ENCODE measurements around the gene TBC1D22A. TPM values are rescaled to one million over a fixed set of nuclear protein-coding genes. Genes with fewer than 3 reads are reported as not detected.

TBC1D22A gene
- total RNA-seq, 1 experiment from 2014 or later = 18.2 TPM

- Histone ChIP-seq H3K27me3 (no peaks in the 10 kb centered on the region), H3K36me3 (peaks cover 12% of the 10 kb centered on the region), H3K4me3 (no peak overlapping the region), H3K9me3 (no peaks in the 10 kb centered on the region)
- DNase-seq = no peak
Measured at GRCh38 chr22:46794491-46794890, 32.0 kb downstream of the TBC1D22A start.

GRCh38 chr22:46795140-46795539 lies 32.7 kb downstream of the TBC1D22A start:
- no peaks in the 10 kb centered on the region for H3K9me3 ChIP-seq
- DNase-seq = no peak
- no peak overlapping the region for H3K4me3 ChIP-seq
- peaks cover 18% of the 10 kb centered on the region for H3K36me3 ChIP-seq
- H3K27me3 ChIP-seq = no peaks in the 10 kb centered on the region

GRCh38 chr22:46795845-46796565 lies 33.6 kb downstream of the TBC1D22A start:
- no peak for DNase-seq
- Histone ChIP-seq H3K27me3 (no peaks in the 10 kb centered on the region), H3K9me3 (no peaks in the 10 kb centered on the region), H3K4me3 (no peak overlapping the region), H3K36me3 (peaks cover 21% of the 10 kb centered on the region)

DNA sequence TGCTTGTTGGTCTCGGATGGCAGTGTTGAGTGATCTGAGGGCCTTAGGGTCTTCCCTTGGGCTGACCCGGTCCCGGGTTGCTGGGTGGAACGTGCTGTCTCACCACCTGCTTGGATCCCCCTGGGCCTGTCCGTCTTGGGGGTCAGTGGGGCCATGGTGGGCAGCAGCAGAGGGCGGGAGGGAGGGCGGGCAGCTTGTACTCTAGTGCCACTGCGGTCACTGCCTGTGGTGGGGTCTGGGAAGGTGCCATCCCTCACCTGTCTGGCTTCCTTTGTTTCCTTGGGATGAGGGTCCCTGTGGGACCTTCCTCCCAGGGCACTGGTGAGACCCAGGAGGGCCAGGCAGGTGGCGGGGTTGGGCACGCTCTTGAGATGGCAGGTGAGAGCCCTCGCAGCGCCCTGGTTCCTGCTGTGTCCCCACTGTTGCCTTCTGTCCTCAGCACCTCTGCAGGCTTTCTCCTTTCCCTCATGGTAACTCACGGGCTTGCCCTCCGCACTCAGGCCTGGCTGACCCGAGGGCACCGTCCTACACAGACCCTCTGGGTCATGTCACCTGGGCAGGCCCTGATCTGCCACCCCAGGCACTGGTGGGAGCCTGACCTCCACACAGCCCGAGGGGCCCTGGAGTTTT lies 34.2 kb downstream of the TBC1D22A start:
- no peak overlapping the region for H3K4me3 ChIP-seq
- peaks cover 21% of the 10 kb centered on the region for H3K36me3 ChIP-seq
- no peaks in the 10 kb centered on the region for H3K27me3 ChIP-seq
- no peak for DNase-seq
- H3K9me3 ChIP-seq = no peaks in the 10 kb centered on the region

- H3K27me3 ChIP-seq = no peaks in the 10 kb centered on the region
- H3K9me3 ChIP-seq = no peaks in the 10 kb centered on the region
- DNase-seq = no peak
- H3K4me3 ChIP-seq = no peak overlapping the region
- H3K36me3 ChIP-seq = peaks cover 17% of the 10 kb centered on the region
Measured at GRCh38 chr22:46797355-46797754, 34.9 kb downstream of the TBC1D22A start.

- Histone ChIP-seq H3K27me3 (no peaks in the 10 kb centered on the region), H3K36me3 (peaks cover 17% of the 10 kb centered on the region), H3K9me3 (no peaks in the 10 kb centered on the region), H3K4me3 (no peak overlapping the region)
- DNase-seq = no peak
Measured at GRCh38 chr22:46798041-46798365, 35.6 kb downstream of the TBC1D22A start.

DNA sequence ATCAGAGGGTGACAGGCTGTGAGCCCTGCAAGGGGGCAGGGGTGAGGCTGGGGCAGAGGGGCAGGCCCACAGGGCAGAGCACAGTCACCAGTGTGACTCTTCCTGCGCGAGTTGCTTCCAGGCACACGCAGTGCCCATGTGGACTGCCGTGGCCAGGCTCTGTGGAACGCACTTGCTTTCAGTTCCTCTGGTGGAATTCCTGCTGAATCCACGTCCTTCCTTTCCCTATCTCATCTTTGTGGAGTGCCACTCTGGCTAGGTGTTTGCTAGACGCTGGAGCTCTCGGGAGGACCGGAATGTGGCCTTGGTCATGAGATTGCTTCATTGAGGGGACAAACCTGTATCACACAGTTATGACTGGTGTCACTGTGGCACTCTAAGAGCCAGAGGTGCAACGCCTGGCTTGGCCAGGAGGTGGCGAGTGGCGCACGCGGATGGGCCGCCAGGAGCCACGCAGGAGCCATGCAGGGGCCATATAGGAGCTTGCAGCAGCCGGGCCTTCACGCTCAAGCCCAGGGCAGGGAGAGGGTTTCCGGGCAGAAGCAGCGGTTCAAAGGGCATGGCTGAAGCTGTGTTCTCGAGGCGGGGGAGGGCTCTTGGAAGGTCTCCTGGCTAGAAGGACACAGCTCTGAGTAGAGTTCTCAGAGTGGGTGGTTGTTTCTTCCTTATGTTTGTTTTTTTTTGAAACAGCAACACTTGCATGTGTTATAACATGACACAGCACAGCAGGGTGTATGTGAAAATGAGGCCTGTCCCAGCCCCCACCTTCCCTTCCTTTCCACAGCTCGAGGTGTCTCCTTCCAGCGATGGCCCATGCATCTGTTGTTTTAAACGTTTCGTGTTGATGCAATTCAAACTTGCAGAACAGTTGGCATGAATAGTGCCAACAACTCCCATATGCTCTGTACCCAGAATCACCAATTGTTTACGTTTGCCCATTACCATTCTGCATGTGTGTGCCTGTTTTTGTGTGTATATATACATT lies 36.2 kb downstream of the TBC1D22A start:
- peak; percentile 64 for DNase-seq
- H3K27me3 ChIP-seq = no peaks in the 10 kb centered on the region
- H3K36me3 ChIP-seq = peaks cover 17% of the 10 kb centered on the region
- H3K4me3 ChIP-seq = no peak overlapping the region
- no peaks in the 10 kb centered on the region for H3K9me3 ChIP-seq

GRCh38 chr22:46799626-46800025 lies 37.2 kb downstream of the TBC1D22A start:
- H3K4me3 ChIP-seq = no peak overlapping the region
- DNase-seq = no peak
- no peaks in the 10 kb centered on the region for H3K9me3 ChIP-seq

DNA sequence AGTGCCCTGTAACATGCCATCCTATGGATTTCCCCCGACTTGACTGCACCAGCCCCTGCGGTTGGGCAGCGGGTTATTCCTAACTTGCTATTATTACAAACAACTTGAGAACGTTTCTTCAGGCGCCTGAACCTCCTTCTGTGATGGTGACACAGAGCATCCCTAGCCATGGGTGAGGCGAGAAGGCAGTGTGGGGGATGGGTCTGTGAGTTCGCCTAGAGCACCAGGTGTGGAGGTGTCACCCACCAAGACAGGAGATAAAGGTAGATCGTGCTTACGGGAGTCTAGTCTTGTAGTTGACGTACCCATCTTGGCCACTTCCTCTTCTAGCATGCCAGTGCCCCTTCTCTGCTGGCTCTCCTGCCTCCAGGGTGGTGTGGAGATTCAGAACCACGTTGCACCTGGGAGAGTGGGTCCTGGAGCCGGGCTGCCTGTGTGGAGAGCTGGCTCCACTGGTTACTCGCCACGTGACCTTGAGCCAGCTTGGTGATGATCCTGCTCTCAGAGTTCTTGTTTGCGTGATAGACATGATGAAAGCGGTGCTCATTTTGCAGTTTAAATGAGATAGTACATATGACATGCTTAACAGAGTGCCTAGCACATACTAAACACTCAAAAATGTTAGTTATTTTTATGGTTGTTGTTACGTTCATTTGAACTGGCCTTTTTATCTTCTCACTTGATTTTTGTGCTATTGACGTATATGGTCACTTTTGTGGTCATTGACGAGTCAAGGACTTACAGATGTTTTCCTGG lies 37.8 kb downstream of the TBC1D22A start:
- no peaks in the 10 kb centered on the region for H3K9me3 ChIP-seq
- no peak overlapping the region for H3K4me3 ChIP-seq
- peaks cover 17% of the 10 kb centered on the region for H3K36me3 ChIP-seq
- DNase-seq = no peak
- no peaks in the 10 kb centered on the region for H3K27me3 ChIP-seq

More at GRCh38 chr22:46799626-46800025, 37.2 kb downstream of the TBC1D22A start:
- Histone ChIP-seq H3K27me3 (no peaks in the 10 kb centered on the region), H3K36me3 (peaks cover 17% of the 10 kb centered on the region)

- Histone ChIP-seq H3K9me3 (no peaks in the 10 kb centered on the region), H3K27me3 (no peaks in the 10 kb centered on the region), H3K36me3 (peaks cover 17% of the 10 kb centered on the region), H3K4me3 (no peak overlapping the region)
- no peak for DNase-seq
Measured at GRCh38 chr22:46801331-46801811, 38.9 kb downstream of the TBC1D22A start.

- Histone ChIP-seq H3K4me3 (no peak overlapping the region), H3K9me3 (no peaks in the 10 kb centered on the region), H3K36me3 (peaks cover 17% of the 10 kb centered on the region), H3K27me3 (no peaks in the 10 kb centered on the region)
- no peak for DNase-seq
Measured at GRCh38 chr22:46801826-46802607, 39.6 kb downstream of the TBC1D22A start.

GRCh38 chr22:46802608-46803027 lies 40.2 kb downstream of the TBC1D22A start:
- Histone ChIP-seq H3K9me3 (no peaks in the 10 kb centered on the region), H3K36me3 (peaks cover 17% of the 10 kb centered on the region), H3K27me3 (no peaks in the 10 kb centered on the region), H3K4me3 (no peak overlapping the region)
- DNase-seq = no peak

DNA sequence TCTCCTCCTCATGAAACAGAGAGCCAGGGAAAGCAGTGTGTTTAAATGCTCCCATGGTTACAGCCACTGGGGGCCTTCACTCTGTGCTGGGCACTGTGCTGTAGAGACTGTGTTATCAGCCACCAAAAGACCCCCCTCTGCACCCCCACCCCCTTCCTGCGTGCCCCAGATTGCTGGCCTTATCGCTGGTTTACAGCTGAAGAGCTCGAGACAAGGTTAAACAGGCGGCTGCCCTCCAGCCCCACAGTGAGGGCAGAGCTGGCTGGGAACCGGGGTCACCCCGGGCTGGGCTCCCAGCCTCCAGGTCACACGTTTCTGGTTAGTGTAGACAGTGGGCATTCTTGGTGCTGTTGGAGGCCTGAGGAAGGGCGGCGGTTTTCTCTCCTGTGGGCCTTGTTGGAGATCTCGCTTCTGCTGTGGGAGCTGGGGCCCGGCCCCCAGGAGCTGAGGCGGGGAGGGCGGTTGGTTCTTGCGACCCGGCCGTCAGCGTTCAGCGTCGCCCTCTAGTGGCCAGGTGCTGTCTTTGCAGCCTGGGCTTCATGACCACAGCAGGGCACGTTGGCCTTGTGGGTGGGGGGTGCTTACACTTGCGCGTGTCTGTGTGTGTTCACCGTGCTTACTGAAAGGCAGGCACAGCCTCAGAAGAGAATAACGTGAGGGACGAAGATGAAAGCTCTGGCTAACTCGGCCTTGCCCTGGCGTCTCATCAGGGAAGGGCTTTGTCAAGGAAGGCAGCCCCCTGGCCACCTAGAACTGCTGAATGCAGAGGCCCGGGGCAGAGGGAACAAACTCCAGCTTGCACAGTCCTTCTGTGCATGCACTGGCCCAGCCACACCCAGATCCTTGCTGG lies 40.8 kb downstream of the TBC1D22A start:
- peaks cover 17% of the 10 kb centered on the region for H3K36me3 ChIP-seq
- DNase-seq = no peak
- no peak overlapping the region for H3K4me3 ChIP-seq
- no peaks in the 10 kb centered on the region for H3K27me3 ChIP-seq
- no peaks in the 10 kb centered on the region for H3K9me3 ChIP-seq

DNA sequence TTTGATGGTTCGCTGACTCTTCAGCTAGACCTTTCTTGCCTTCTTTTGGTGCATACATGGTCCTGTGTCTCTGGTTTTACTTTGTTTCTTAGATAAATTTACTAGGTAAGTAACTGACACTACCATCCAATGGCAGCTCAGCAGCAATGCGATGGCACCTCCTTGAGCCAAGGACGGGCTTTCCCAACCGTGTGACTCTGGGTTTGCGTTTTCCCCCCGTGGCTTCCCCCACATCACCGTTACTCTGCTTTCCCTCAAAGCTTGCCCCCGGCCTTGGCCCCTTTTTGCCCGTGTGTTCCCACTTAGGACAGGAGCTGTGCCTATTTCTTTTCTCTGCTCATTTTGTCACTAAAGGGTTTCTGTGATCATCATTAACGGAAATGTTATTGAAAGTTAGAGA lies 41.5 kb downstream of the TBC1D22A start:
- no peaks in the 10 kb centered on the region for H3K27me3 ChIP-seq
- DNase-seq = no peak
- H3K36me3 ChIP-seq = peaks cover 15% of the 10 kb centered on the region
- H3K4me3 ChIP-seq = no peak overlapping the region
- no peaks in the 10 kb centered on the region for H3K9me3 ChIP-seq

- Histone ChIP-seq H3K27me3 (no peaks in the 10 kb centered on the region), H3K4me3 (no peak overlapping the region)
- no peak for DNase-seq
Measured at GRCh38 chr22:46806794-46807193, 44.3 kb downstream of the TBC1D22A start.

More at GRCh38 chr22:46806794-46807193, 44.3 kb downstream of the TBC1D22A start:
- Histone ChIP-seq H3K9me3 (no peaks in the 10 kb centered on the region), H3K36me3 (no peaks in the 10 kb centered on the region; the same call in 1 of the 2 replicates)

All from MG63 (cell line).